HEK293 (cell line): ENCODE results near the gene CFAP57.

Experiments
- CTCF ChIA-PET: fragments of 350-600 bp; formaldehyde crosslinking; extraction: SDS; loops from one replicate; lab custom pipeline; 2021; ENCODE audit warnings: antibody characterized with exemption; lab: Yijun Ruan, JAX
- POLR2A ChIA-PET: fragments of 300-600 bp; formaldehyde crosslinking; extraction: SDS; loops from one replicate; lab custom pipeline; 2020; ENCODE audit warnings: antibody characterized with exemption, inconsistent platforms; lab: Yijun Ruan, JAX
- H3K27ac ChIP-seq: fragments of 200-500 bp; sonication (Bioruptor generic); 2 replicates; pipeline ENCODE4 v1.5.1; 2014; ENCODE audit warnings: low read depth, low read length, control low read depth, inconsistent platforms; ENCODE audit errors: extremely low read depth
- H3K36me3 ChIP-seq, 2 experiments: fragments of 200-500 bp in 1 of 2; sonication (Bioruptor generic) in 1 of 2; 1 replicate in 1 of 2; 2 replicates in 1 of 2; pipeline ENCODE4 v1.5.1; 2014 to 2017; ENCODE audit warnings: inconsistent platforms in 2 of 2, low read length in 2 of 2; ENCODE audit not compliant: control insufficient read depth in 2 of 2, insufficient read depth in 1 of 2
- H3K4me1 ChIP-seq: fragments of 200-500 bp; sonication (Bioruptor generic); 2 replicates; pipeline ENCODE4 v1.5.1; 2014; ENCODE audit warnings: mild to moderate bottlenecking, low read length, inconsistent platforms; ENCODE audit not compliant: control insufficient read depth, insufficient read depth
- H3K4me3 ChIP-seq: 2 replicates; pipeline ENCODE4 v1.5.1; 2011; ENCODE audit warnings: low read depth, mild to moderate bottlenecking, control low read depth, low read length, moderate library complexity
- H3K9me3 ChIP-seq: fragments of 200-500 bp; sonication (Bioruptor generic); 2 replicates; pipeline ENCODE4 v1.5.1; 2014; ENCODE audit warnings: low read depth, low read length, inconsistent platforms; ENCODE audit not compliant: control insufficient read depth, insufficient read depth
- HIC1 ChIP-seq: fragments of 450-650 bp; formaldehyde crosslinking; IDR thresholded peaks from 2 replicates; pipeline ENCODE4 v1.5.1; 2016; ENCODE audit warnings: missing biosample characterization, missing genetic modification characterization
- SETDB1 ChIP-seq: IDR thresholded peaks from one replicate; pipeline ENCODE4 v1.6.1; 2017; ENCODE audit warnings: mild to moderate bottlenecking, low read length, moderate library complexity, mixed read lengths; ENCODE audit not compliant: insufficient read length
- ZBTB17 ChIP-seq: fragments of 450-650 bp; formaldehyde crosslinking; IDR thresholded peaks from 2 replicates; pipeline ENCODE4 v1.5.1; 2016; ENCODE audit warnings: missing biosample characterization, missing genetic modification characterization
- ZFP41 ChIP-seq: fragments of 450-650 bp; formaldehyde crosslinking; IDR thresholded peaks from 2 replicates; pipeline ENCODE4 v1.5.1; 2016; ENCODE audit warnings: missing biosample characterization, missing genetic modification characterization, borderline replicate concordance
- ZFP69B ChIP-seq: fragments of 450-650 bp; formaldehyde crosslinking; IDR thresholded peaks from 2 replicates; pipeline ENCODE4 v1.5.1; 2016; ENCODE audit warnings: missing biosample characterization, missing genetic modification characterization
- ZNF24 ChIP-seq: fragments of 450-650 bp; formaldehyde crosslinking; IDR thresholded peaks from 2 replicates; pipeline ENCODE4 v1.5.1; 2016; ENCODE audit warnings: missing biosample characterization, missing genetic modification characterization
- ZNF354C ChIP-seq: fragments of 450-650 bp; formaldehyde crosslinking; IDR thresholded peaks from 2 replicates; pipeline ENCODE4 v1.5.1; 2016; ENCODE audit warnings: missing biosample characterization, missing genetic modification characterization, low read depth, borderline replicate concordance
- ZNF366 ChIP-seq: fragments of 450-650 bp; formaldehyde crosslinking; conservative IDR thresholded peaks from 2 replicates; pipeline ENCODE4 v1.5.1; 2016; ENCODE audit warnings: missing biosample characterization, missing genetic modification characterization
- ZNF416 ChIP-seq: fragments of 450-650 bp; formaldehyde crosslinking; IDR thresholded peaks from 2 replicates; pipeline ENCODE4 v1.5.1; 2016; ENCODE audit warnings: missing biosample characterization, missing genetic modification characterization
- ZNF626 ChIP-seq: fragments of 450-650 bp; sonication (Bioruptor Pico); formaldehyde crosslinking; IDR thresholded peaks from 2 replicates; pipeline ENCODE4 v1.5.1; 2018; ENCODE audit warnings: missing biosample characterization, missing genetic modification characterization, inconsistent platforms
- ZNF639 ChIP-seq: fragments of 450-650 bp; formaldehyde crosslinking; IDR thresholded peaks from 2 replicates; pipeline ENCODE4 v1.5.1; 2016; ENCODE audit warnings: missing biosample characterization, missing genetic modification characterization
- ZNF670 ChIP-seq: fragments of 450-650 bp; formaldehyde crosslinking; IDR thresholded peaks from 2 replicates; pipeline ENCODE4 v1.5.1; 2016; ENCODE audit warnings: missing biosample characterization, missing genetic modification characterization, low read depth
- ZNF768 ChIP-seq: fragments of 450-650 bp; formaldehyde crosslinking; IDR thresholded peaks from 2 replicates; pipeline ENCODE4 v1.5.1; 2018; ENCODE audit warnings: missing biosample characterization, mild to moderate bottlenecking, missing genetic modification characterization
- ZNF776 ChIP-seq: fragments of 450-650 bp; formaldehyde crosslinking; IDR thresholded peaks from 2 replicates; pipeline ENCODE4 v1.5.0; 2017; ENCODE audit warnings: missing biosample characterization, missing genetic modification characterization, borderline replicate concordance
- ZNF777 ChIP-seq: fragments of 450-650 bp; formaldehyde crosslinking; IDR thresholded peaks from 2 replicates; pipeline ENCODE4 v1.5.1; 2017; ENCODE audit warnings: missing biosample characterization, missing genetic modification characterization, borderline replicate concordance
- TF ChIP-seq, protein P1 (sequence below): fragments of 450-650 bp; formaldehyde crosslinking; IDR thresholded peaks from 2 replicates; pipeline ENCODE4 v1.5.1; 2016; ENCODE audit warnings: missing biosample characterization, missing genetic modification characterization, borderline replicate concordance
- TF ChIP-seq, protein P2 (sequence below): fragments of 450-650 bp; formaldehyde crosslinking; IDR thresholded peaks from 2 replicates; pipeline ENCODE4 v1.5.1; 2016; ENCODE audit warnings: missing biosample characterization, missing genetic modification characterization
- TF ChIP-seq, protein P3 (sequence below): fragments of 450-650 bp; formaldehyde crosslinking; IDR thresholded peaks from 2 replicates; pipeline ENCODE4 v1.5.1; 2017; ENCODE audit warnings: missing biosample characterization, missing genetic modification characterization

The CFAP57 gene

GRCh38 chr1:43229826-43230780 lies 58.0 kb downstream of the CFAP57 start:
- ChIA-PET CTCF (interaction anchor here (0.7 to 11.4 kb wide), 6 partner anchors 15 to 317 kb away, joined by 3 to 110 read pairs (median 3); no protein-coding TSS in a partner anchor), POLR2A (no interaction called here)

GRCh38 chr1:43232074-43232473 lies 59.9 kb downstream of the CFAP57 start:
- POLR2A ChIA-PET: interaction anchor here (0.7 kb wide), 1 partner anchor 26 kb away, joined by 3 read pairs; no protein-coding TSS in a partner anchor
- Histone ChIP-seq H3K4me3 (no peak overlapping the region), H3K36me3 (no peaks in the 10 kb centered on the region), H3K4me1 (no peaks in the 10 kb centered on the region), H3K9me3 (no peaks in the 10 kb centered on the region), H3K27ac (no peak overlapping the region)
- CTCF ChIA-PET: interaction anchor here (0.6 to 11.4 kb wide), 4 partner anchors 182 to 815 kb away, joined by 3 to 110 read pairs (median 4); no protein-coding TSS in a partner anchor
- TF ChIP-seq ZNF776 (tag by site-specific recombination) (no peak), ZNF626 (no peak), ZFP69B (tag by site-specific recombination) (no peak), ZNF768 (tag by site-specific recombination) (no peak), ZNF366 (no peak), ZFP41 (tag by site-specific recombination) (no peak), ZNF416 (tag by site-specific recombination) (no peak), ZNF670 (tag by site-specific recombination) (no peak), ZNF777 (tag by site-specific recombination) (no peak), HIC1 (tag by site-specific recombination) (no peak), SETDB1 (no peak), ZNF639 (tag by site-specific recombination) (no peak), ZNF24 (tag by site-specific recombination) (no peak)
- TF ChIP-seq, protein P1, sequence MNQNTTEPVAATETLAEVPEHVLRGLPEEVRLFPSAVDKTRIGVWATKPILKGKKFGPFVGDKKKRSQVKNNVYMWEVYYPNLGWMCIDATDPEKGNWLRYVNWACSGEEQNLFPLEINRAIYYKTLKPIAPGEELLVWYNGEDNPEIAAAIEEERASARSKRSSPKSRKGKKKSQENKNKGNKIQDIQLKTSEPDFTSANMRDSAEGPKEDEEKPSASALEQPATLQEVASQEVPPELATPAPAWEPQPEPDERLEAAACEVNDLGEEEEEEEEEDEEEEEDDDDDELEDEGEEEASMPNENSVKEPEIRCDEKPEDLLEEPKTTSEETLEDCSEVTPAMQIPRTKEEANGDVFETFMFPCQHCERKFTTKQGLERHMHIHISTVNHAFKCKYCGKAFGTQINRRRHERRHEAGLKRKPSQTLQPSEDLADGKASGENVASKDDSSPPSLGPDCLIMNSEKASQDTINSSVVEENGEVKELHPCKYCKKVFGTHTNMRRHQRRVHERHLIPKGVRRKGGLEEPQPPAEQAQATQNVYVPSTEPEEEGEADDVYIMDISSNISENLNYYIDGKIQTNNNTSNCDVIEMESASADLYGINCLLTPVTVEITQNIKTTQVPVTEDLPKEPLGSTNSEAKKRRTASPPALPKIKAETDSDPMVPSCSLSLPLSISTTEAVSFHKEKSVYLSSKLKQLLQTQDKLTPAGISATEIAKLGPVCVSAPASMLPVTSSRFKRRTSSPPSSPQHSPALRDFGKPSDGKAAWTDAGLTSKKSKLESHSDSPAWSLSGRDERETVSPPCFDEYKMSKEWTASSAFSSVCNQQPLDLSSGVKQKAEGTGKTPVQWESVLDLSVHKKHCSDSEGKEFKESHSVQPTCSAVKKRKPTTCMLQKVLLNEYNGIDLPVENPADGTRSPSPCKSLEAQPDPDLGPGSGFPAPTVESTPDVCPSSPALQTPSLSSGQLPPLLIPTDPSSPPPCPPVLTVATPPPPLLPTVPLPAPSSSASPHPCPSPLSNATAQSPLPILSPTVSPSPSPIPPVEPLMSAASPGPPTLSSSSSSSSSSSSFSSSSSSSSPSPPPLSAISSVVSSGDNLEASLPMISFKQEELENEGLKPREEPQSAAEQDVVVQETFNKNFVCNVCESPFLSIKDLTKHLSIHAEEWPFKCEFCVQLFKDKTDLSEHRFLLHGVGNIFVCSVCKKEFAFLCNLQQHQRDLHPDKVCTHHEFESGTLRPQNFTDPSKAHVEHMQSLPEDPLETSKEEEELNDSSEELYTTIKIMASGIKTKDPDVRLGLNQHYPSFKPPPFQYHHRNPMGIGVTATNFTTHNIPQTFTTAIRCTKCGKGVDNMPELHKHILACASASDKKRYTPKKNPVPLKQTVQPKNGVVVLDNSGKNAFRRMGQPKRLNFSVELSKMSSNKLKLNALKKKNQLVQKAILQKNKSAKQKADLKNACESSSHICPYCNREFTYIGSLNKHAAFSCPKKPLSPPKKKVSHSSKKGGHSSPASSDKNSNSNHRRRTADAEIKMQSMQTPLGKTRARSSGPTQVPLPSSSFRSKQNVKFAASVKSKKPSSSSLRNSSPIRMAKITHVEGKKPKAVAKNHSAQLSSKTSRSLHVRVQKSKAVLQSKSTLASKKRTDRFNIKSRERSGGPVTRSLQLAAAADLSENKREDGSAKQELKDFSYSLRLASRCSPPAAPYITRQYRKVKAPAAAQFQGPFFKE (tag by site-specific recombination): no peak
- TF ChIP-seq, protein P2, sequence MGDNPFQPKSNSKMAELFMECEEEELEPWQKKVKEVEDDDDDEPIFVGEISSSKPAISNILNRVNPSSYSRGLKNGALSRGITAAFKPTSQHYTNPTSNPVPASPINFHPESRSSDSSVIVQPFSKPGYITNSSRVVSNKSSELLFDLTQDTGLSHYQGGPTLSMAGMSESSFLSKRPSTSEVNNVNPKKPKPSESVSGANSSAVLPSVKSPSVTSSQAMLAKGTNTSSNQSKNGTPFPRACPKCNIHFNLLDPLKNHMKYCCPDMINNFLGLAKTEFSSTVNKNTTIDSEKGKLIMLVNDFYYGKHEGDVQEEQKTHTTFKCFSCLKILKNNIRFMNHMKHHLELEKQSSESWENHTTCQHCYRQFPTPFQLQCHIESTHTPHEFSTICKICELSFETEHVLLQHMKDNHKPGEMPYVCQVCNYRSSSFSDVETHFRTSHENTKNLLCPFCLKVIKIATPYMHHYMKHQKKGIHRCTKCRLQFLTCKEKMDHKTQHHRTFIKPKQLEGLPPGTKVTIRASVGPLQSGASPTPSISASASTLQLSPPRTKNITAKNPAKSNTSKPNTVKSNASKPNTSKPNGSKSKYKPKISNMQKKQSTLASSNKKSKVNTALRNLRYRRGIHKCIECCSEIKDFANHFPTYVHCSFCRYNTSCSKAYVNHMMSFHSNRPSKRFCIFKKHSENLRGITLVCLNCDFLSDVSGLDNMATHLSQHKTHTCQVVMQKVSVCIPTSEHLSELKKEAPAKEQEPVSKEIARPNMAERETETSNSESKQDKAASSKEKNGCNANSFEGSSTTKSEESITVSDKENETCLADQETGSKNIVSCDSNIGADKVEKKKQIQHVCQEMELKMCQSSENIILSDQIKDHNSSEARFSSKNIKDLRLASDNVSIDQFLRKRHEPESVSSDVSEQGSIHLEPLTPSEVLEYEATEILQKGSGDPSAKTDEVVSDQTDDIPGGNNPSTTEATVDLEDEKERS (tag by site-specific recombination): no peak

More at GRCh38 chr1:43229826-43230780, 58.0 kb downstream of the CFAP57 start:
- Histone ChIP-seq H3K4me1 (no peaks in the 10 kb centered on the region), H3K9me3 (no peaks in the 10 kb centered on the region), H3K27ac (no peak overlapping the region), H3K36me3 (no peaks in the 10 kb centered on the region), H3K4me3 (no peak overlapping the region)
- no peak for TF ChIP-seq ZNF354C
- TF ChIP-seq ZBTB17 (tag by site-specific recombination): peak; percentile 51
- TF ChIP-seq, protein P3, sequence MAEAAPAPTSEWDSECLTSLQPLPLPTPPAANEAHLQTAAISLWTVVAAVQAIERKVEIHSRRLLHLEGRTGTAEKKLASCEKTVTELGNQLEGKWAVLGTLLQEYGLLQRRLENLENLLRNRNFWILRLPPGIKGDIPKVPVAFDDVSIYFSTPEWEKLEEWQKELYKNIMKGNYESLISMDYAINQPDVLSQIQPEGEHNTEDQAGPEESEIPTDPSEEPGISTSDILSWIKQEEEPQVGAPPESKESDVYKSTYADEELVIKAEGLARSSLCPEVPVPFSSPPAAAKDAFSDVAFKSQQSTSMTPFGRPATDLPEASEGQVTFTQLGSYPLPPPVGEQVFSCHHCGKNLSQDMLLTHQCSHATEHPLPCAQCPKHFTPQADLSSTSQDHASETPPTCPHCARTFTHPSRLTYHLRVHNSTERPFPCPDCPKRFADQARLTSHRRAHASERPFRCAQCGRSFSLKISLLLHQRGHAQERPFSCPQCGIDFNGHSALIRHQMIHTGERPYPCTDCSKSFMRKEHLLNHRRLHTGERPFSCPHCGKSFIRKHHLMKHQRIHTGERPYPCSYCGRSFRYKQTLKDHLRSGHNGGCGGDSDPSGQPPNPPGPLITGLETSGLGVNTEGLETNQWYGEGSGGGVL (tag by site-specific recombination): peak; percentile 58
